Smooth muscle cell (in vitro differentiated cells): Measurements from ENCODE around the gene RAI1. TPM values are rescaled to one million over a fixed set of nuclear protein-coding genes. Genes with fewer than 3 reads are reported as not detected.
A peak's percentile ranks its signal among the peaks of the same experiment; 100 is the strongest.

Source experiments
- DNase-seq: peaks from one replicate; lab custom pipeline; 2025; ENCODE audit not compliant: unreplicated experiment; lab: John Stamatoyannopoulos, UW
- H2AFZ ChIP-seq: fragments of 200-600 bp; sonication (generic); 2 replicates; pipeline ENCODE4 v1.6.0; 2016; ENCODE audit warnings: antibody characterized with exemption, low read depth, mild to moderate bottlenecking
- H3F3A ChIP-seq: fragments of 200-600 bp; sonication (generic); 2 replicates; pipeline ENCODE4 v1.6.0; 2017; ENCODE audit warnings: antibody characterized with exemption, low read depth
- H3K27ac ChIP-seq: fragments of 200-600 bp; sonication (generic); 2 replicates; pipeline ENCODE4 v1.5.1; 2016; ENCODE audit warnings: low read depth, mild to moderate bottlenecking
- H3K27me3 ChIP-seq: fragments of 200-600 bp; sonication (generic); 2 replicates; pipeline ENCODE4 v1.6.1; 2016; ENCODE audit warnings: low read depth, mild to moderate bottlenecking
- H3K36me3 ChIP-seq: fragments of 200-600 bp; sonication (generic); 2 replicates; pipeline ENCODE4 v1.5.1; 2016; ENCODE audit warnings: low read depth
- H3K4me1 ChIP-seq: fragments of 200-600 bp; sonication (generic); 2 replicates; pipeline ENCODE4 v1.5.1; 2016; ENCODE audit warnings: low read depth
- H3K4me2 ChIP-seq: fragments of 200-600 bp; sonication (generic); 2 replicates; pipeline ENCODE4 v1.6.0; 2016; ENCODE audit warnings: mild to moderate bottlenecking
- H3K4me3 ChIP-seq: fragments of 200-600 bp; sonication (generic); 2 replicates; pipeline ENCODE4 v1.5.1; 2016; ENCODE audit warnings: mild to moderate bottlenecking
- H3K79me2 ChIP-seq: fragments of 200-600 bp; sonication (generic); 2 replicates; pipeline ENCODE4 v1.6.0; 2016; ENCODE audit warnings: low read depth, mild to moderate bottlenecking
- H3K9ac ChIP-seq: fragments of 200-600 bp; sonication (generic); 2 replicates; pipeline ENCODE4 v1.6.0; 2016; ENCODE audit warnings: low read depth
- H3K9me3 ChIP-seq: fragments of 200-600 bp; sonication (generic); replicated peaks from 2 replicates; pipeline ENCODE4 v1.5.1; 2016; ENCODE audit warnings: low read depth
- H4K20me1 ChIP-seq: fragments of 200-600 bp; sonication (generic); 2 replicates; pipeline ENCODE4 v1.6.0; 2016; ENCODE audit warnings: low read depth
- CTCF ChIP-seq: fragments of 200-600 bp; sonication (generic); IDR thresholded peaks from 2 replicates; pipeline ENCODE4 v1.5.1; 2017; ENCODE audit warnings: borderline replicate concordance, mild to moderate bottlenecking, antibody characterized with exemption; ENCODE audit not compliant: insufficient read depth, poor library complexity, severe bottlenecking
- WGBS: methylation state at CpG from one replicate; pipeline ENCODE4 v1.1.7; 2016; ENCODE audit warnings: low lambda C conversion rate; 5-methylcytosine and 5-hydroxymethylcytosine counted together
- polyA plus RNA-seq: library from polyadenylated mRNA; unstranded; fragments of >200 nt; fragmentation: Nextera tagmentation; extraction: Ambion mirVana; gene quantifications from 2 replicates; pipeline ENCODE4 v1.2.1, GENCODE V29; 2016
- total RNA-seq: library from RNA; depleted of rRNA; stranded (reverse); fragments of >200 nt; gene quantifications from 2 replicates; pipeline ENCODE4 v1.2.3, GENCODE V29; 2014

The RAI1 gene
- total and polyA plus RNA-seq, 2 experiments from 2014 or later = 11.1 to 17.6 TPM

GRCh38 chr17:17723354-17724261 lies 42.4 kb downstream of the RAI1 start:
- Histone ChIP-seq H3K9me3 (no peaks in the 10 kb centered on the region), H3F3A (peaks cover 4% of the 10 kb centered on the region), H3K79me2 (peaks cover 90% of the 10 kb centered on the region), H3K36me3 (no peaks in the 10 kb centered on the region), H4K20me1 (peaks cover 100% of the 10 kb centered on the region), H3K27ac (peak overlapping the region; percentile 30), H3K4me1 (peaks cover 18% of the 10 kb centered on the region), H3K4me2 (peak overlapping the region; percentile 96), H3K9ac (peak overlapping the region; percentile 61), H3K27me3 (no peaks in the 10 kb centered on the region), H3K4me3 (peak overlapping the region; percentile 74), H2AFZ (no peak overlapping the region)
- WGBS = 1% methylated on average over 66 of the region's 103 CpGs
- no peak for TF ChIP-seq CTCF
- DNase-seq = peak; percentile 55

- Histone ChIP-seq H3K4me2 (peak overlapping the region; percentile 96), H3F3A (peaks cover 4% of the 10 kb centered on the region), H3K79me2 (peaks cover 90% of the 10 kb centered on the region), H4K20me1 (peaks cover 100% of the 10 kb centered on the region), H2AFZ (no peak overlapping the region), H3K9me3 (no peaks in the 10 kb centered on the region), H3K4me3 (peak overlapping the region; percentile 74), H3K36me3 (no peaks in the 10 kb centered on the region), H3K27ac (peak overlapping the region; percentile 30), H3K9ac (peak overlapping the region; percentile 61), H3K27me3 (no peaks in the 10 kb centered on the region), H3K4me1 (peaks cover 18% of the 10 kb centered on the region)
- TF ChIP-seq CTCF = no peak
- peak; percentile 23 for DNase-seq
- WGBS = 4% methylated on average over 20 of the region's 53 CpGs
These were observed 43.2 kb downstream of the RAI1 start for GRCh38 chr17:17724307-17725010.

GRCh38 chr17:17725011-17725751 lies 43.9 kb downstream of the RAI1 start:
- TF ChIP-seq CTCF = no peak
- no peaks in the 10 kb centered on the region for H3K36me3 ChIP-seq
- no peak for DNase-seq
- 43% methylated on average over 21 of the region's 36 CpGs for WGBS
- H4K20me1 ChIP-seq = peaks cover 100% of the 10 kb centered on the region
- no peak overlapping the region for H2AFZ ChIP-seq
- no peaks in the 10 kb centered on the region for H3K9me3 ChIP-seq
- no peaks in the 10 kb centered on the region for H3K27me3 ChIP-seq
- H3K27ac ChIP-seq = no peak overlapping the region
- peaks cover 90% of the 10 kb centered on the region for H3K79me2 ChIP-seq
- H3K4me1 ChIP-seq = peaks cover 18% of the 10 kb centered on the region
- peak overlapping the region; percentile 74 for H3K4me3 ChIP-seq
- peak overlapping the region; percentile 61 for H3K9ac ChIP-seq
- peak overlapping the region; percentile 96 for H3K4me2 ChIP-seq
- peaks cover 4% of the 10 kb centered on the region for H3F3A ChIP-seq
